ENCODE measurements around the gene DGKI. TPM values are rescaled to one million over a fixed set of nuclear protein-coding genes. Genes with fewer than 3 reads are reported as not detected.

The DGKI gene
- total RNA-seq, 1 experiment from 2014 or later, result 0.15 TPM

GRCh38 chr7:137886281-137886680 lies 39.5 kb upstream of the DGKI start (continued):
- TF ChIP-seq CTCF (IDR thresholded peaks at IDR 0.05 in 2 of 3, conservative IDR thresholded peaks at IDR 0.05 in 1 of 3; ENCODE audit: borderline replicate concordance in 1 of 3, insufficient read depth in 1 of 3, low read depth in 2 of 3, low read length in 2 of 3), result no peak

- no peak for TF ChIP-seq EGR1 (IDR thresholded peaks at IDR 0.05; ENCODE audit: low read depth)
- TF ChIP-seq TCF7L2 (IDR thresholded peaks at IDR 0.05; ENCODE audit: borderline replicate concordance, extremely low read depth, insufficient read depth, insufficient read length), result no peak
- TF ChIP-seq SIN3A (IDR thresholded peaks at IDR 0.05; ENCODE audit: low read depth), result no peak
- TF ChIP-seq ZFX (IDR thresholded peaks at IDR 0.05), result no peak
- no peak for TF ChIP-seq ATF3 (IDR thresholded peaks at IDR 0.05)
- no peak for TF ChIP-seq YY1 (IDR thresholded peaks at IDR 0.05; ENCODE audit: extremely low read depth, insufficient replicate concordance, low read depth, low read length)
- no peak for TF ChIP-seq SRF (IDR thresholded peaks at IDR 0.05; ENCODE audit: low read depth)
- TF ChIP-seq ZBTB33 (IDR thresholded peaks at IDR 0.05; ENCODE audit: extremely low read depth, insufficient replicate concordance, low read length), result no peak
- no peak for TF ChIP-seq POLR2AphosphoS5 (IDR thresholded peaks at IDR 0.05; ENCODE audit: low read depth, low read length)
- Histone ChIP-seq H3K4me2 (ENCODE audit: low read length) (no peak overlapping the region), H3K9me2 (ENCODE audit: insufficient read depth) (no peaks in the 10 kb centered on the region), H3K9ac (ENCODE audit: low read length) (no peak overlapping the region), H3K4me1 (ENCODE audit: control insufficient read depth in 1 of 2, insufficient read depth in 2 of 2, low read length in 2 of 2) (peaks cover 16 to 23% of the 10 kb centered on the region in 2 experiments), H3K27ac (ENCODE audit: low read depth, low read length) (no peak overlapping the region), H3K9me3 (ENCODE audit: control insufficient read depth in 1 of 2, insufficient read depth in 1 of 2, low read depth in 1 of 2, low read length in 2 of 2) (no peaks in the 10 kb centered on the region), H2AFZ (ENCODE audit: low read depth, low read length, poor library complexity, severe bottlenecking) (no peak overlapping the region), H3K4me3 (replicated peaks in 1 of 2; ENCODE audit: low read depth in 1 of 2, low read length in 2 of 2) (no peak overlapping the region), H3K36me3 (ENCODE audit: control insufficient read depth in 1 of 2, insufficient read depth in 2 of 2, low read length in 2 of 2) (peaks cover 0 to 5% of the 10 kb centered on the region in 2 experiments; a peak in 1 of 4 replicates), H3K27me3 (ENCODE audit: insufficient read depth, low read length) (no peaks in the 10 kb centered on the region), H4K20me1 (ENCODE audit: insufficient read depth) (no peaks in the 10 kb centered on the region), H3K79me2 (ENCODE audit: insufficient read depth, low read length) (no peaks in the 10 kb centered on the region)
- ChIA-PET RAD21 (ENCODE audit: low non-redundant PET in 1 of 2, low total read pairs in 2 of 2, uncharacterized antibody in 2 of 2, unreplicated experiment in 2 of 2) (no interaction called here), POLR2A (no interaction called here), CTCF (no interaction called here)
- intact Hi-C loops (cut with micrococcal nuclease), result no loop called here
- DNase-seq (ENCODE audit: low read depth, low spot score), result no peak
- no peak for ATAC-seq
- no TSS peak for BruUV-seq (replicated peaks)
Measured at GRCh38 chr7:137885678-137886077, 38.9 kb upstream of the DGKI start.

All from HCT116 (cell line).